ENCODE measurements around the gene DIPK1B.

The DIPK1B gene

DNA sequence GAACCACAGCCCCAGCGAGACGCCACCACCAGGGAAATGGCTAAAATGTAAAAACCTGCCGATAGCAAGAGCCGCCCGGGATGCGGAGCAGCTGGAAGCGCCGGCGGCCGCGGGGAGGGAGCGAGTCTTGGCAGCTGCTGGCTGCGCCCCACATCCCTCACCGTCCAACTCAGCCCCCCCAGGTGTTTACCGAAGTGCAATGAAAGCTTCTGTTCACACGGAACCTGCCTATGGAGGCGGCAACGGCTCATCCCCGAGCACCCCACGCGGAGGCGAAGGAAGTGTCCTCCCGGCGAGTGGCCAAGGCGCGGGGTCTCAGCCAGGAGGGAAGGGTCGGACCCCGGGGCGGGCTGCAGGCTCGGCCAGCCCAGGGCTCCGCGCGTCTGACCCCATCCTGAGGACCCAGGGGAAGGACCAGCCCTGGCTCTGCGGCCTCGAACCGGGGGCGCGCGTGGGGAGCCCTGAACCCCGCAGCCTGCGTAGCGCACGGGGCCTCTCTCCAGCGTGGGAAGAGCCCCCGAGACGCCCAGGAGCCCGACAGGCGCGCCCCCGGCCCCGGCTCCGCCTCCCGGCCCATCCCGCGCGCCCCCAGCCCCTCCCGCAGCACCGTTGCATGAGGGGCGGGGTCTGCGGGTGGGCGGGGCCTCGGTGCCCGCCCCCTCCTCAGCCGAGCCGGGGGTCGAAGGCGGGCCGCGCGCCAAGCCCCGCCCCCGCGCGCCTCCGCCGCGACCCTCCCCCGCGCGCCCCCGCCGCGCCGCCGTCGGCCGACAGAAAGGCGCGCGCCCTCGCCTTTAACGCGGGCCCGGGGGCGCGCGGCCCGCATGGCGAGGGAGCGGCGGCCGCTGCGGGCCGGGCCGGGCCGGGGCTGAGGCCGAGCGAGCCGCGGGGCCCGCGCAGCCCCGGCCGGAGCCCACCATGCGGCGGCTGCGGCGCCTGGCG lies at the start of gene DIPK1B:
Gene DIPK1B (plus strand): TSS at position 822 of the 939 bp plus-strand sequence. CDS start 94 bp downstream, at position 916.
- no peak for DNase-seq (ENCODE audit: low spot score)

DNA sequence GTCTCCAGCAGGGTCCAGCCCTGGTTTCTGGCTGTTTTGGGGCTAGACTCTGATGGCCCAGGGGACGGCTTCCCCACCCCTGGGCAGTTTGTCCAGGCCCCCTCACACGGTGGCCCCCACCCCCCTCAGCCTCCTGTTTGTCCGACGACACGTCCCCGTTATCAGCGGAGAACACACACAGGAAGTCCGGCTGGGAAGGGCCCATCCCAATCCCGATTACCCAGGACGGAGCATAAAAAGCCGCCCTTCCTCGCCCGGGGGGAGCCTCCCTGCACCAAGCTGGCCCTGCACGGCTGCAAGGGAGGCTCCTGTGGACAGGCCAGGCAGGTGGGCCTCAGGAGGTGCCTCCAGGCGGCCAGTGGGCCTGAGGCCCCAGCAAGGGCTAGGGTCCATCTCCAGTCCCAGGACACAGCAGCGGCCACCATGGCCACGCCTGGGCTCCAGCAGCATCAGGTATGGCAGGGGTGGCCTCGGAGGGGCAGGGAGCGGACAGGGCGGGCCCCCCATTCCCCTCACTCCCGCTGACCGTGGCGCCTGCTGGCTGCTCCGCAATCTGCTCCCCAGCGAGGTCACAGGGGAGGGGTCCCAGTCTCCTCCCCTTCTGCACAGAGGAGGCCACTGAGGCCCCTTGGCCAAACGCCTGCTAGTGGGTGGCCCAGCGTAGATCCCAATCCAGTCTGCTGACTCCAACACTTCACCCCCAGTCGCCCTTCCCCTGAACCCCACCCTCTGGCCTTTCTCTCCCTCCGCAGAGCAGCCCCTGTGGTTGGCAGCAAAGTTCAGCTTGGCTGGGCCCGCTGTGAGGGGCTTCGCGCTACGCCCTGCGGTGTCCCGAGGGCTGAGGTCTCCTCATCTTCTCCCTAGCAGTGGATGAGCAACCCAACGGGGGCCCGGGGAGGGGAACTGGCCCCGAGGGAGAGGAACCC lies 49.5 kb upstream of the DIPK1B start, which contains the start of gene EGFL7:
Gene EGFL7 (plus strand): TSS at position 261 of the 926 bp plus-strand sequence. CDS start 5,367 bp downstream, outside the sequence.
- peak; percentile 19 for DNase-seq (ENCODE audit: low spot score)

DNA sequence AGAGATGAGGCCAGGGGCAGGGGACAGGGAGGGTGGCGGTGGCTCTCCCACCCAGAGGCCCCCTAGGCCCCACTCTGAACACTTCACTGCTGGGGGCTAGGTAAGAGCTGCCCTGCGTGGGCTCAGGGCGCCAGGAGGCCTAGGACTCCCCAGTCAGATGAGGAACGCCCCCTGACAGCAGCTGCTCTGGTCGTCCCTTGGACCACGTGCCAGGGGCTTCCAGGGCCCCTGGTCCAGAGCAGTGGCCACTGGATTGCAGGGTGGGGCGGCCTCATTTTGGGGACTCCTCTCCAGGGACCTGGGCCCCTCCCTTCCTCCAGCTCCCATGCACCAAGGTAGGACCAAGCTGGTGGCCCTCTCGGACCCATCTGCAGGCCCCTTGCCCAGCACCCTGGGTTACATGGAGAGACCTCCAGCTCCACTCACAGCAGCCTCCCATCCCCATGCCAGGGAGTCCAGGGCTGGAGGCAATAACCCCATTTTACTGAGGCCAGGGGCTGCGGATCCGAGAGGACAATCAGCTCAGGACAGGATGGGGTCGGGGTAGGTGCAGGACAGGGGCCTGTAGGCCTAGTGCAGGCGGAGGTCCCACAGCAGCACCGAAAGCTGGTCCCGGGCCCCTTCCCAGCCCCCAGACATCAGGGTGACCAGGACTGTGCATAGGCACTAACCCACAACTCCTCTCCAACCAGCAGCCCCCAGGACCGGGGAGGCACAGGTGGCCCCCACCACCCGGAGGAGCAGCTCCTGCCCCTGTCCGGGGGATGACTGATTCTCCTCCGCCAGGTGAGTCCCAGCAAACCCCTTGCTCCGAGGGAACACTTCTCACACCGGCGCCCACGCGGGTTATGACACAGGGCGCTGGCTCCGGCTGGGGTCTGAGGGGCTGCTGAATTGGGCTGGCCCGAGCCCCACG lies 48.1 kb upstream of the DIPK1B start:
- no peak for DNase-seq (ENCODE audit: low spot score)

DNA sequence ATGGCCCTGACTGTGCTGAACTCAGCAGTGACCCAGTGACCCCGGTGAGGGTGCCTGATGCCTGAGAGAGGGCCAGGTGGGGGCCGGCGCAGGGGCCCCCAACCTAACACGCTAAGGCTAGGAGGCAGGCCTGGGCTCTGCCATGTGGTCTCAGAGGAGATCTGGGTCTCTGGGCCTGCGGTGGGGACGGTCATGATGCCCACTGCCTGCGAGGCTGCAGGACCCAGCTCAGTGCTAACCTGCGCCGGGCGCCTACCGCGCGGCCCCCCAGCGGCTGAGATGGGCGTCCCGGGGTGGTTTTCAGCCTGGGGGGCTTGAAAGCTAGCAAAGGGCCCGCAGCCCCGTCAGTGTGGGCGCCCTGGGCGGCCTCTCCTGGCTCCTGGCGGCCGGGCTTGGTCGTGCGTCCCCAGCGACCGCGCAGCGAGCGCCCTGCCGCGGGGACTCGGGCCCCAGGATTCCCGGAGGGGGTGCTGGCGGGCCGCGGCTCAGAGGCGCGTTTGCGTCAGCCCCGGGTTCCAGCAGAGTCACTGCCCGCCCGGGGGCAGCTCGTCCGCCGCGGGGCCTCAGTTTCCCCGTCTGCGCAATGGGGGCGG lies 47.2 kb upstream of the DIPK1B start:
- no peak for DNase-seq (ENCODE audit: low spot score)

DNA sequence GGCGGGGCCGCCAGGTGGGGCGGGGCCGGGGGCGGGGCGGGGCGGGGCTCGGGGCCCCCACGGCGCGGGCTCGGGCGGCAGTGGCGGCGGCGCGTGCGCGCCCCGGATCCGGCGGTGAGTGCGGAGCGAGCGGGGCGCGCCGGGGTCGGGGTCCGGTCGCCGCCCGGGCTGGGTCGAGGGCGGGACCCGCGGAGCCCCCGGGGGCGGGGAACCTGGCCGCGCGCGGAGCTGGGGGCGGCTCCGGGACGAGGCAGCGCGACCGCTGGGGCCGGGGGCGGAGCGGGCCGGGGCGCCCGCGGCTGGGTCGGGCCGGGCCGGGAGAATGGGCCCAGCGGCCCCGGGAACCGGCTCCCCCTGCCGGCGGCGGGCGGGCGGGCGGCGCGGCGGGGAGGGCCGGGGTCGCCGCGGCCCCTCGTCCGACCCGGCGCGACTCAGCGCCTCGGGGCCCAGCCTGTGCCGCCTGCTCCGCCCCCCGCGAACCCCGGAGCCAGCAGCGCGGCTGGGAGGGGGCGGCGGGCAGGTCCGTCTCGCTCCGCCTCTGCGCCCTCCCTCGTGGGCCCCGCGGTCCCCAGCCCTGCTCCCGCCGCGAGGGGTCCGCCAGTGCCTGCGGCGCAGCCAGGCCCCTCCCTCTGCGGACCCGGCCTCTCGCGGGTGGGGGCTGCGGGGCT lies 46.5 kb upstream of the DIPK1B start:
- DNase-seq (ENCODE audit: low spot score): no peak

DNA sequence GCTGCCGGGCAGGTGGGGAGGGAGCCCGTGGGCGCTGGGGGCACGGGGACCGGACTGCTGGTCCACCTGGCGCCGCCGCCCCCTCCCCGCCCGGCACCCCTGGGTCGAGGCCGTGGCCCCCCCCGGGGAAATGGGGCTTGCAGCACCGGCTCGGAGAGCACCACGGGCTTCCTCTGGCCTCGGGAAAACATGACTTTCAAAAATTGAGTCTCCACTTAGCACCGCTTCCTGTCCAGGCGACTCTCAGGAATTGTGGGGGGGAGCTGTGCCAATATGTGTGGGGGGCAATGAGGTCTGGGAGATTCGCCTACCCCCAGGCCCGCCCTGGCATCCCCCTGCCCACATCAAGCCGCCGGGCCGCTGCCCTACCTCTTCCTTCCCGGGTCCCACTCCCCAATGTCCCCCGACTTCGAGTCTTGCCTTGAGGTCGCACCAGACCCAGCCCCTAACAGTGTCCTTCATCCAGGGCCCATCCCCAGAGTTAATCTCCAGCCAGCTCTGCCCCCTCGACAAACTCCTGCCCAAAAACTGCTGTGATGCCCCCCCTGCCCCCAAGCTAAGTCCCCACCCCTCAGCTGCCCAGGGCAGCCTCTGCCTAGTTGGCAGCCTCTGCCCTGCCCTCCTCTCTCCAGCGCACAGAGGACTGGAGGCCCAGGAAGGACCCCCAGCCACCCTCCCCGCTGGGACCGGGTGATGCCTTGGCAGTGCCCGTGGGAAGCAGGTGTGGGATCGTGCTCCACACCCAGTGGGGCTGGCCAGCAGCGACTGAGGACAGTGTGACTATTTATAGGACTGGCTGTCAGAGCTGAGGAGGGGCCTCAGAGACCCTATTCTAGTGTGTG lies 45.8 kb upstream of the DIPK1B start:
- DNase-seq (ENCODE audit: low spot score): no peak

DNA sequence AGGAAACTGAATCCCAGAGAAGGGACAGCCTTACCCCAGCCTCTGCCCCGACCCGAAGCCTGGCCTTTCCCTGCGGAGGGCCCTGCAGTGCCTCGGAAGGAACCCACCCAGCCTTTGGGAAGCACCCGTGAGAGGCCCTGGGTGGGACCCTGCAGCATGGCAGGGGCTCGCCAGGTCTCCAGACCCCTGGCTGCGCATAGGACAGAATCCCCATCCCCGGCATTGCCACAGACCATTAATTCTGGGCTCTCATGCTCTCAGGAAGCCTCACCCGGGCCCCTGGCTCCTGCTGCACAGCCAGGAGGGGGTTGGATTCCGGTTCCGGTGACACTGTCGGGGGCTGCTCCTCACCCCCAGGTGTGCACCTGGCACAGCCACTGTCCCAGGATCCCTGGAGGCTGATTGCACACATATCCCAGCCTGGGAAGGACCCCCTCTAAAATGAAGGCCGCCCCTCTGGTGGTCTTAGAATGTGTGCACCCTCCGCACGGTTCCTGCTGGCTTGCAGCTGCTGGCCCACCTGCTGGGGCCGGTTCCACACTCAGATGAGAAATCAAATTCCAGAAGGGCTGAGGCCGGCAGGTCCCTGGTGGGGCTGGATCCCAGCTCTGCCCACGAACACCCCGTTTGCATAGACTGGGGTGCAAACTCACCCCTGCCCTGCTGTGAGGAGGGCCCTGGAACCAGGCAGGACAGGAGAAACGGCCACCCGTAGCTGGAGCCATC lies 45.0 kb upstream of the DIPK1B start:
- DNase-seq (ENCODE audit: low spot score): no peak

DNA sequence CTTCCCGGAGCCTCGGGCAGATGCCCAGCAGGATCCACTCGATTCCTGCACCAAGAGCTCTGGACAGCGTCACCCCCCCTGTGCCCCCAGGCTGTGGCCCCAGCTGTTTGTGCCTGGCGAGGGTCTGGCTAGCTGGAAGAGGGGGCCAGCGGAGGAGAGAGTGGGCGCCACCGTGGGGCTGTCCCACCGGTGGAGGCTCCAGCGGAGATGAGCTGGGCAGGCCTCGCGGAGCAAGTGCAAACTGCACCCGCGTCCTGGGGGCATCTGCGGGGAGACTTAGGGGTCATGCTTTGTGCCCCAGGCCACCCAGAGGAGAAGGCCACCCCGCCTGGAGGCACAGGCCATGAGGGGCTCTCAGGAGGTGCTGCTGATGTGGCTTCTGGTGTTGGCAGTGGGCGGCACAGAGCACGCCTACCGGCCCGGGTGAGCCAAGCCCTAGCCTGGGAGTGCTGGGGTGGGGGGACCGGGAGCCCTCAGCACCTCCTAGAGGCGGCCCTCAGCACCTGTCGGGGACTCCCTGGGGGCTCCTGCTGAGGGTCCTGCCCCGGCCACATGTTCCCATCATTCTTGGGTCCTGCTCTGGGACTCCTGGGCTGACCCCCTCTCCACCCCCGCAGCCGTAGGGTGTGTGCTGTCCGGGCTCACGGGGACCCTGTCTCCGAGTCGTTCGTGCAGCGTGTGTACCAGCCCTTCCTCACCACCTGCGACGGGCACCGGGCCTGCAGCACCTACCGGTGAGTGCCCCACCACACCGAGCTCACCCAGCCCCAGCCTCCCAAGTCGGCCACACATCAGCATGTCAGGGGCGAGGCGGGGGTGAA lies 44.2 kb upstream of the DIPK1B start:
- DNase-seq (ENCODE audit: low spot score): no peak

DNA sequence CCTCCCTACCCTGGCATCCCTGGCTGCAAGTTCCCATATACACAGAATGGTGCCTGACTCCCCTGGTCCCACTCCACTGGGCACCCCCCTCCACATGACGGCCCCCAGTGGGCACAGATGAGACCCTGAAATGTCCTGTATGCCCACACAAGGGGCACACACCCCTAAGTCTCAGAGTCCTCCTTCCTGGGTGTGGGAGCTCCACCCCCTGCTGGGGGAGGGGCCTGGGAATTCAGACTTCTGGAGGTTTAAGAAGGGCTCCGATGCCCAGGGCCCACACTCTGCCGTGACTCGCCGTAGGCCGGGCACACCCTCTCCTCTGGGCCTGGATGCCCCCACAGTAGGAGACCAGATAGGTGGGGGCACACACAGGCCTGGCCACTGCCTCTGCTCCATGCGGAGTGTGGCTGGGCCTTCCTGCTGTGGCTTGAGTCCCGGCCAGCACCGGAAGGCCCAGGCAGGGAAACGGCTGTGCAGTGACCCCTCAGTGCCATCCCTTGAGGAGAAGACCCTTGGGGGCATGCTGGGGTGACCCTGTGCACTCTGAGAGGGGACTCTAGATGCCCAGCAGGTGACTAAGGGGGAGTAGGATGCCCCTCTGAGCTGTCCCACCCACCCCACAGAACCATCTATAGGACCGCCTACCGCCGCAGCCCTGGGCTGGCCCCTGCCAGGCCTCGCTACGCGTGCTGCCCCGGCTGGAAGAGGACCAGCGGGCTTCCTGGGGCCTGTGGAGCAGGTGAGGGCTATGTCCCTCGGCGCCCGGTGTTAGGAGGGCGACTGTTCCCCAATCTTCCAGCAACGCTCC lies 43.2 kb upstream of the DIPK1B start:
- DNase-seq (ENCODE audit: low spot score): no peak

DNA sequence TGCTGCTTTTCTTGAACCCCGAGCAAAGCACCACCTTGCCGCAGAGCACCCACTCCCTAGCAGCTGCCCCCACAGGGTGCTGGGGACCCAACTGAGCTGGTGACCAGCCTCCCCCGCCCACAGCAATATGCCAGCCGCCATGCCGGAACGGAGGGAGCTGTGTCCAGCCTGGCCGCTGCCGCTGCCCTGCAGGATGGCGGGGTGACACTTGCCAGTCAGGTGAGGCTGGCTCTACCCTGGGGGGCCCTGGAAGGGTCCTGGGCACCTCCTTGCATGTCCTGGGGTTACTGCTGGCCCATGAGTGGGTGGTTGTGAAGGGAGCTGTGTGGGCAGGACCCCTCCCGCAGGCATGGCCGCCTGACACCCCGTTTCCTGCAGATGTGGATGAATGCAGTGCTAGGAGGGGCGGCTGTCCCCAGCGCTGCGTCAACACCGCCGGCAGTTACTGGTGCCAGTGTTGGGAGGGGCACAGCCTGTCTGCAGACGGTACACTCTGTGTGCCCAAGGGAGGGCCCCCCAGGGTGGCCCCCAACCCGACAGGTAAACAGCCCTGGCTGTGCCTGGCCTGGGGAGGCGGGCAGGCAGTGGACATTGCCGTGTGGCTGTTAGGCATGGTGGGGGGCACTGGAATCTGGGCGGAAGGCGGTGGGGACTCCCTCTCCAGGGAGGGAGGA lies 42.4 kb upstream of the DIPK1B start:
- DNase-seq (ENCODE audit: low spot score): no peak

DNA sequence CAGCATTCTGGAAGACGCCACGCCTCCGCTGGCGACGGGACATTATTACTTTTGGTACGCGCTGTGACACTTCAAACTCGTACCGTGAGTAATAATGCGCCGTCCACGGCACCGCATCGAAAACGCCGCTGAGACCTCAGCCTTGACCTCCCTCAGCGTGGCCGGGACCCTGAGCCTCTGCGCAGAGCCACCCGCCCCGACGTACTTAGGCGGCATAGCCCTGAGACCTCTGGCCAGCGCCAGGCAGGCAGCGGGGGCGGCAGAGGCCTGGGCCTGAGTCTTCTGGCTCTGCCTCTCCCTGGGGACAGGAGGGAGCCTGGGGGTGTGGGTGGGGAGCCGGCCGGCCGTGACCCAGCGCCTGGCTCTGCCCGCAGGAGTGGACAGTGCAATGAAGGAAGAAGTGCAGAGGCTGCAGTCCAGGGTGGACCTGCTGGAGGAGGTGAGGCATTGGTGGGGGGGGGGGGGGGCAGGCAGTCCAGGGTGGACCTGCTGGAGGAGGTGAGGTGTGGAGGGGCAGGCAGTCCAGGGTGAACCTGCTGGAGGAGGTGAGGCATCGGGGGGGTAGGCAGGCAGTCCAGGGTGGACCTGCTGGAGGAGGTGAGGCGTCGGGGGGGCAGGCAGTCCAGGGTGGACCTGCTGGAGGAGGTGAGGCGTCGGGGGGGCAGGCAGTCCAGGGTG lies 41.7 kb upstream of the DIPK1B start:
- DNase-seq (ENCODE audit: low spot score): no peak

DNA sequence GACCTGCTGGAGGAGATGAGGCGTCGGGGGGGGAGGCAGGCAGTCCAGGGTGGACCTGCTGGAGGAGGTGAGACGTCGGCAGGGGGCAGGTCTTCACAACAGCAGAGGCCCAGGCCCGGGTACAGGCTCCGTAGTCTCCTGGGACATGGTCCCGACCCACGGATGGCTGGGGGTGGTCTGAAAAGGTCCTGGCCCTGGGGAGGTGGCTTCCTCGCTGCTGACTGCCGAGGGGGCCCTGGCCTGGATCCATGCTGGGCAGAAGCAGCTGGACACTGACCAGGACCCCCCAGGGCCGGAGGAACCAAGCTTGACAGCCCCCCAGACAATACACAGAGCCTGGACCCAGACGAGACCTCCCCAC lies 41.1 kb upstream of the DIPK1B start:
- no peak for DNase-seq (ENCODE audit: low spot score)

DNA sequence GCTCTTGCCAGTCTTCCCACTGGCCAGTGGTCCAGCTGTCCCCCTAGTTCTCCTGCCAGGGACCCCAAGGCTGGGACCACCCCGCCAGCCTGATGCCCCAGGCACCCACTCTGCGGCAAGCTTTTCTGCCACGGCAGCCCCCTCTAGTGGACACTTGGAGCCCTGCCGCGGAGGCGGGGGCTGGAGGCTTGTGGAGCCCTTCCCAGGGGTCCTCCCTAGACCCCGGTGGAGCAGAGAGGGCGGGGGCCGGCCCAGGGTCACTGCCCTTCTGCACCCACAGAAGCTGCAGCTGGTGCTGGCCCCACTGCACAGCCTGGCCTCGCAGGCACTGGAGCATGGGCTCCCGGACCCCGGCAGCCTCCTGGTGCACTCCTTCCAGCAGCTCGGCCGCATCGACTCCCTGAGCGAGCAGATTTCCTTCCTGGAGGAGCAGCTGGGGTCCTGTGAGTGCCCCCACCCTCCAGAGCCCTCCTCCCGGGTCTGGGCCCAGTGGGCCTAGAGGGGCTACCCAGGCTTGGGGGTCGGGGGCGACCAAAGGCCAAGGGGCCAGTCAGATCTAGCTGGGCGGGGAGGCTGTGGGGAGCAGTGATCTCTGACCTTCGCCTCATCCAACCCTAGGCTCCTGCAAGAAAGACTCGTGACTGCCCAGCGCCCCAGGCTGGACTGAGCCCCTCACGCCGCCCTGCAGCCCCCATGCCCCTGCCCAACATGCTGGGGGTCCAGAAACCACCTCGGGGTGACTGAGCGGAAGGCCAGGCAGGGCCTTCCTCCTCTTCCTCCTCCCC lies 40.5 kb upstream of the DIPK1B start:
- no peak for DNase-seq (ENCODE audit: low spot score)

DNA sequence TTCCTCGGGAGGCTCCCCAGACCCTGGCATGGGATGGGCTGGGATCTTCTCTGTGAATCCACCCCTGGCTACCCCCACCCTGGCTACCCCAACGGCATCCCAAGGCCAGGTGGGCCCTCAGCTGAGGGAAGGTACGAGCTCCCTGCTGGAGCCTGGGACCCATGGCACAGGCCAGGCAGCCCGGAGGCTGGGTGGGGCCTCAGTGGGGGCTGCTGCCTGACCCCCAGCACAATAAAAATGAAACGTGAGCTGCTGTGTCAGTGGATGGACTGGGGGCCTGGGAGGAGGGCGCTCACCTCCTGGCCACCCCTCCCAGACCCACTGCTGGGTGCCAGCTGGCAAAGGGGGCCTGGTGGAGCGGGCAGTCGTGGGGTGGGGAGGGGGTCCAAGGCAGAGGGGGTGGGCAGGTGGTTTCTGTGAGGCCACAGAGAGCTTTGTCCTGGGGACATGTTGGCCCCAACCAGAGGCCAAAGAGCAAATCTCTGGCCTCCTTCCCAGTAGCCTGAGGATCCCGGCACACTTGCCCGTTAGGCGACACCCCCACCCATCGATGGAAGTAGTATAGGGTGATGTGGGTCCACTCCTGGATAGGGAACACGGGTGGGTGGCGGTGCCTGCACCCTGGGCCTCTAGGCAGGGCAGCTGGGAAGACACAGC lies 39.8 kb upstream of the DIPK1B start:
- DNase-seq (ENCODE audit: low spot score): no peak

All from hematopoietic multipotent progenitor cell treated with erythropoietin and hydrocortisone succinate and interleukin-3 and kit ligand, for 17 days (in vitro differentiated cells).